ENCODE measurements around the gene COL25A1.

Gene COL25A1

DNA sequence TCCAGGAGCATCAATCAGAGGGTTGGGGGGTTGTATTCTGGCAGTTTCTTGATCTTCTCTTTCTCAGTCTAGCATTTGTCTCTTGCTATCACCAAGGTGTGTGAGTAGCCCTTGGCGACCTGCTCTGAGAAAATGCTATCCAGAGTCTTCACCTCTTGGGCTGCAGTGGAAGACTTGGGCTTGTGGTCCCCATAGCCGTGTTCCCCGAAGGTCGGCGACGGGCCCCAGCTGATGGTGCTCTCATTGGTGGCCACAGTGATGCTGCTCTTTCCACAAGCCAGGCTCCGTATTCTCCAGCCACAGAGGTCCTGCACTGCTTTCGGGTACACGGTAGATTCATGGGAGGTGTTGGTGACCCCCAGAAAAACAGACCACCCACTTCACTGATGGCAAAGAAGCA lies 513.7 kb downstream of the COL25A1 start:
- DNase-seq (ENCODE audit: insufficient read length, low spot score) (no peak), FAIRE-seq (no peak)

DNA sequence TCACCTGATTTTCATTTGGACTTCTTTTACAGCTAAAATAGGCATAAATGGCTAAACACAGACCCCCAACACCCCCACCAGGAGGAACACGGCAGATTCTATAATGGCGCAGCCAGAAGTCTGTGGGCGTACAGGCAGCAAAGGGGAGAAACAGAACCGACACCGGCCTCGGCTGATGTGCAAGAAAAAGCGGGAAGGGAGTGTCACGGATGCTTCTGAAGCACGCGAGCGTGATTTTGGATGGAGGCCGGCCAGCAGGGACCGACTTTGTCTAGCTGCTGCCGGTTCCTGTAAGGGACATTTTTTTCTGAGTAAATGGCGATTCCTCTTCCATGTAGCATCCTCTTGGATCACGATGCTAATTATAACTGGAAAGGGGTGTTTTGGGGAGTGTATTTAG lies 514.7 kb downstream of the COL25A1 start:
- DNase-seq (ENCODE audit: insufficient read length, low spot score) (no peak), FAIRE-seq (no peak)

DNA sequence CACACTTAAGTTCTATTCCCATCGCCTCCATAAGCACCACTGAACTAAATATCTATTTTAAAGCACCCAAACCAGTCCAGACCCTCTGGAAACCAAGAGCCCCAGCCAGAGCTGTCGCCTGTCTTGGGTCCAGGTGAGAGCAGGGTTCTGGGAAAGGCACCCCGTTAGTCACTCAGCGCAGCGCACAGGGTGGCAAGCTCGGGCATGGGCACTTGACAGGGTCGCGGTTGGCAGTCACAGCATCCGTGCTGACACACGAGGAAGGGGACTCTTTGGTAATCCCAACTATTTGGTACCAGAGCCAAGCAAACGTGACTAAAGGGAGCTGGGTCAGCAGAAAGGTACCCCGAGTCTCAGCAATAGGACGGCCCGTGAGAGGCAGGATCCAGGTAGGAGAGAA lies 515.4 kb downstream of the COL25A1 start:
- no peak for DNase-seq (ENCODE audit: insufficient read length, low spot score)
- FAIRE-seq = no peak

DNA sequence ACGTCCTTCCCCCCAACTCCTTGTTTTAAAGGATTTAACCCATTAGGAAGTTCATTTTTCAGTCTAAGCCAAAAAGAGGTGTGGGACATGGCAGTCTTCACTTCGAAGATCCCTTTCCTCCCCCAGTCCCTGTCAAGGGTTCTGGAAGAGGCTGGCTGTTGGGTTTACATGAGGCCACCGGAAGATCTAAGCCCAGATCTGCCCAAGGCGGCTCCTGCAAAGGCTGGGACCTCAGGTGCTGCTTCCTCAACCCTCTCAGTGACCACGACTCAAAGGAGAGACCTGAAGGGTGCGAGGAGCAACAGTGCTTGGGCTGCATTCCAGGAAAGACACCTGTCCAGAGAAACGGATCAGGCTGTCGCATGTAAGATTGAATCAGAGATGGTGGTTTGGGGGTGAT lies 516.1 kb downstream of the COL25A1 start:
- FAIRE-seq = no peak
- DNase-seq (ENCODE audit: insufficient read length, low spot score) = no peak

DNA sequence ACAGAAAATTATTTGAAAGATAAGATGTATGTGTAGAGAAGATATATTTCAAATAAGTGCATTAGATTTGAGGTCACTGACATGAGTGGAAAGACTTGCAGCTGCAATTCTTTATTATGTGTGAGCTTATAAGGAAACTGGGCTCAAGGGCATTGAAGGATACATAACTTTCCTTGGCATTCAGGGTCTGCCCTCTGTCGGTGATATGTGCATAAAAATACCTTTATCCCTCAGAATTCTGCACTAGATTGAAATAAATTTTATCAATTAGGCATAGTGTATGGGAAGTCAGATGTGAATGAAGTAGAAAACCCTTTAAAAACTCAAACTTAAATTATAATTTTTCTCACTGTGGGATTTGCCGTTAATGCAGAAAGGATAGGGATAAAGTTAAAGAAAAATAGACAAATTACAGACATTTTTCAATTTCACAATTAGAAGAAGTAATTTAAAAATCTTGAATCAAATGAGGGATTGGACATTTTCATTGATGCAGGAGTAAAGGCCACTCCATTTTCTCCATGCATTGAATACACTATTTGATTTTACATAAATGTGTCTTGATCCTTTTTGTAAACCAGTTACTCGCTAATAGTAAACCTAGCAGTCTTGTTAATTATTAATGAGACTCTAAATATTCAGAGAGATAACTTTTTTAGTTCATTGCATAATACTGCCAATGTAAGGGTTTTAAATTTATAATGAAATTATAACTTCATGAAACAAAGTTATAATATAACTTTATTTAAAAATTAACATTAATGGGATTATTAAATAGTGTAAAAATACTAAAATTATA lies 518.6 kb downstream of the COL25A1 start:
- FAIRE-seq (no peak), DNase-seq (ENCODE audit: insufficient read length, low spot score) (no peak)

DNA sequence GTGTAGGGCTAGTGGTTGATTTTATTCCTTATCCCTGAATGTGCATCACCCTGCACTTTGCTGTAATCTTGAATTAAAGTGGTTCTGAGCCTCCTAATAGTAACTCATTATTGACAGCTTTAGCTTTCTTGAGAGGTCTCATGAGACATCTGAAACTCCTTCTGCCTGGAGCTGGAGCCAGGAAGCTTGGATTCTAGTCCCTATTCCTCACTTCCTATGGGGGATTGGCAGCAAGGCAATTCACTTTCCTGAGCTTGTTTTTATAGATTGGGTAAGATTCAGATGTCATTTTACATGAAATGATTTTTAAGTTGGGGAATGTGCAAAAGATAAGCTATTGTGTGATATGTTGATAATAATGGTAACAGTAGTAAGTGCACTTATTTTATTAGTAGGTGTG lies 522.5 kb downstream of the COL25A1 start:
- DNase-seq (ENCODE audit: insufficient read length, low spot score) (no peak), FAIRE-seq (no peak)

DNA sequence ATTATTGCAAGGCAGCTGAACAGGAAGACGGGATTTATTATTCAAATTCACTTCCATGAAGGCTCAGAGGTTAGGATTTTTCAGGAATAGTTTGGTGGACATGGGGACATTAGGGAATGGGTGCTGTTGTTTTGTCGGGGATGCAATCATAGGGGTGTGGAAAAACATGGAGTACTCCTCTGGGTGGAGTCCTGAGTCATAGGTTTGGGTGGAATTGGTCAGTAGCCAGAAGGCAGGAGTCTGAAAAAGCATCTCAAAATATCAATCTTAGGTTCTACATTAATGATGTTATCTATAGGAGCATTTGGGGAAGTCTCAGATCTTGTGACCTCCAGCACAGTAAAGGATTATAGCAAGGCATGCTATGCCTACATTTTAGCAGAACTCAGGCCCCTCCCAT lies 525.1 kb downstream of the COL25A1 start:
- FAIRE-seq = no peak
- no peak for DNase-seq (ENCODE audit: insufficient read length, low spot score)

DNA sequence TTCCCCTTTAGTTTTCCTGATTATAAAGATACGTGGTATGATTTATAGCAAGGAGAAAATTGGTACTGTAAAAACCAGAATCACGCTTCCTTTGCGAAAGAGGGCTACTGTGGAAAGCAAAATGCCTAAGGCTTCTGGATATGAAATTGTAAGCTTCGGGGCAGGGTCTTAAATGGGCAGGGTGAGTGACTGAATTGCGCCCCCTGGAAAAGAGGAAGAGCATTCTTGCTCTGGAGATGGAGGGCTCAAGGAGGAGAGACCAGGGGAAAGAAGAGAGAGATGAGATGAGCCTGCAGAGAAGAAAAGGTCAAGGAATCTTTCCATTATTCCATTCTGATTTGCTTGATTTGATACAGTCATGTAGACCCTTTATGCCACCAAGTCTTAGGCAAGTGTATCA lies 526.5 kb downstream of the COL25A1 start:
- no peak for DNase-seq (ENCODE audit: insufficient read length, low spot score)
- no peak for FAIRE-seq

DNA sequence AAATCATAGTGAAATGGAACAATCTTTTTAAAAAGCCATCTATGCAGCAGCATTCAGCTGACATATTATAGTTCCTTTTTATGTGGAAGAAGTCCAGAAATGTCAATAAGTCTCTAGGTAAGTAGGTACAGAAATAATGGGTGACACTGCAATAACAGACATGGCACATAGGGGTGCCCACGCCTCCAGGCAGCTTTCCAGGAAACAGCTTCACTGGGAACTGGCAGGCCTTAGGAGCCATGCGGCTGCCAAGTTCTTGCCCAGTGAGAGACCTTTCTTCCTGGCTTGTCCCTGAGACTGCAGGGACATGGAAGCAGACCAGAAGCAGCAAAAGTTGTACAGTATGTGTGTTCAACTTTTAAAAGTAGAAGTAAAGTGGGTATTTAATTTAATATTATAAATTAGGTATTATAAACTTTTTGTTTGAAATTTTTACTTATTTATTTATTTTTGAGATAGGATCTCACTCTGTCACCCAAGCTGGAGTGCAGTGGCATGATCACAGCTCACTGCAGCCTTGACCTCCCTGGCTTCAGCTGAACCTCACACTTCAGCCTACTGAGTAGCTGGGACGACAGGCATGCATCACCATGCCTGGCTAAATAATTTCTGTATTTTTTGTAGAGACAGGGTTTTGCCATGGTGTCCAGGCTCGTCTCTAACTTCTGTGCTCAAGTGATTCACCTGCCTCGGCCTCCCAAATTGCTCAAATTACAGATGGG lies 527.5 kb downstream of the COL25A1 start:
- DNase-seq (ENCODE audit: insufficient read length, low spot score) (no peak), FAIRE-seq (no peak)

DNA sequence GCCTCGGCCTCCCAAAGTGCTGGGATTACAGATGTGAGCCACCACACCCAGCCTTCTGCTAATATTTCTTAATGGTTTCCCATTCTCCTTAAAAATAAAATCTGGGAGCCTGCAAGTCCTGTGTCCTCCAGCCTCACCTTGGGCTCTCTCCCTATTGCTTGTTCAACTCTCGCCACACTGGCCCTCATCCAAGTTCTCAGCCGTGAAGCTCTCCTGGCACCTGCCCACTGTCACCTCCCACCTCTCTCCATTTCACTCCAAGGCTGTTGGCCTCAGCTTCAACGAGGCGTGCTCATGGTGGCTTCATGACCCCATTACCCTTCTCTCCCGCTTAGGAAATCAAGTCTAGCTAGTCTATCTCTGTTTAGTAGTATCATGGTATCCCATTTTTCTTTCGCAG lies 530.1 kb downstream of the COL25A1 start:
- FAIRE-seq (no peak), DNase-seq (ENCODE audit: insufficient read length, low spot score) (no peak)

DNA sequence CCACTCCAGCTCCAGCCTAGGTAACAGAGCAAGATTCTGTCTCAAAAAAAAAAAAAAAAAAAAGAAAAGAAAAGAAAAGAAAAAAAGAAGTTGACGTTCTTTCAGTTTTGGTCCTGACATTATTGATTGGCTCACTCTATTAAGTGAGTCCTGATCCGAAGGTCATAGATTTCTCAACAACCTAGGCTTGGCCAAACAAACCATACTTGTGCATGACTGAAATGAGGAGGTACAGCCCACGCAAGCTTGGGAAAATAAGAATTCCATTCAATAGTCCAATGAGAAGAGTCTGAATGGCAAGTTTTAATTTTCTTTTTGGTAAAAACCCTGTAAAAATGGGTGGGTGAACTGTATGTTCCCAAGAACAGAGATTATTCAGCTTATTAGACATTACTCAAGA lies 536.4 kb downstream of the COL25A1 start:
- no peak for FAIRE-seq
- no peak for DNase-seq (ENCODE audit: insufficient read length, low spot score)

DNA sequence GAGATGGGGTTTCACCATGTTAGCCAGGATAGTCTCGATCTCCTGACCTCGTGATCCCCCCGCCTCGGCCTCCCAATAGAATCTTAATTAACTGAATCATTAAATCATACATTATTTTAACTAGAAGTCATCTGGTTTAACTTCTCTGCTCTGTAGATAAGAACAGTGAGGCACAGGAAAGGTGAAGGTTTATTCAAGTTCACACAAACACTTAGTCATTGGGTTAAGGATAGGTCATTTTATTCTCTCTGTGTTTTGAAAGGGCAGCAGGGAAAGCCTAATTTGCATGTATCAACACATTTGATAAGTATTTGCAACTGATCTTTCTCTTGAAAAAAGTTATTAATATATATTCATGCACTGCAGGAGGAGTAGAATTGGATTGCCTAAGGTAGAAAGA lies 538.5 kb downstream of the COL25A1 start:
- FAIRE-seq (no peak), DNase-seq (ENCODE audit: insufficient read length, low spot score) (no peak)

DNA sequence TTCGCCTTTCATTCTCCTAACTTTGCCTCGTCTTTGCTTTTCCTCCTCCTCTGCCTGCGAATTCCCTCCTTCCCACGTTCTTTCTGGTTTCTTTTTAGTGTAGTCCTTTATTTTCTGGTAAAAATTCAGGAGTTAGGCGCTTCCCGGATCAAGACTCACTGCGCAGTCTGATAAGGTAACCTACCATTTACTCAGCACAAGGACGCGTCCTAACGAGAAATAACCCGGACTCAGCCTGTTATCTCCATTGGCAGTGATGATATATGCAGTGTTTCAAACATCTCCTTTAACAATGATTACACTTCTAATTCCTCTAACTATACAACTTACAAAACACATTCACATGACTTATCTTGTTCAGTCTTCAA lies 539.2 kb downstream of the COL25A1 start:
- FAIRE-seq (no peak), DNase-seq (ENCODE audit: insufficient read length, low spot score) (no peak)

DNA sequence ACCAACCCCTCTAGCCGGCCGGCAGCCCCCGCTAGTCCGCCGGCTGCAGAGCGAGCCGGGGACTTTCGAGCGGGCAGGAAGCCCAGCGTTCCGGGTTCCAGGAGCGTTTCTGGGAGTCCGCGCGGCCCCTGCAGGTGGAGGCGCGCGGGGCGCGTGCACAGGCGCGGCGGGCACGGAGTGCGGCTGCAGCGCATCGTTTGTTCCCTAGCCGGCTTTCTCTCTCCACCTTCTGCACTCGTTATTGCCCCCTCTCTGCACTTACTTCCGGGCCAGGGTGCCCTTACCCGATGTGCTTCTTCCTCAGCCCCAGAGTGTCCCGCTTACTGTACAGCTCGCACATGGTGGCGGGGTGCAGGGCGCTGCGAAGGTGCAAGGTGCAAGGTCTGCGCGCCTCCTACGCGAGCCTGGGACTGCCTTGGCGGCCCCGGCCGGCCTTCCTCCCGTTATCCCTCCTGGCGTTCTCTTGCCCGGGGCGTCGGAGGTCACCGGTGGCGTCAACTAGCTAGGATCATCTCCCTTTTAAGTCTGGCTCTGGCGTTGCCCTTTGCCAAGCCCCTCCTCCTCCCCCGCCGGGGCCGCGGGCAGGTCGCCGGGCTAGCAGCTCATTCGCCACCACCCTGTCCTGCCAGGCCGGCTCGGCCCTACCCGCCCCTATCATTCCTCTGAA lies 539.8 kb downstream of the COL25A1 start, which contains the start of gene ETNPPL:
Gene ETNPPL (minus strand): TSS at position 495 of the 667 bp plus-strand sequence. CDS start 155 bp downstream, at position 340.
- FAIRE-seq = no peak
- no peak for DNase-seq (ENCODE audit: insufficient read length, low spot score)
